Spleen (tissue), 7 donors: ENCODE results near the gene TLE4.

Source experiments
- CTCF ChIP-seq, 11 experiments: fragments of 200-600 bp in 7 of 11; fragments of 450-650 bp in 4 of 11; sonication (generic) in 4 of 11; IDR thresholded peaks in 8 of 11; conservative IDR thresholded peaks in 3 of 11; 1 replicate in 7 of 11; 2 replicates in 4 of 11; pipeline versions ENCODE4 v1.4.0 to v1.8.0; 2016 to 2021; ENCODE audit warnings: antibody characterized with exemption in 11 of 11, inconsistent platforms in 4 of 11, mild to moderate bottlenecking in 1 of 11
- POLR2A ChIP-seq, 3 donors: fragments of 450-650 bp; IDR thresholded peaks; one replicate each; pipeline ENCODE4 v1.5.1; 2017; ENCODE audit warnings: antibody characterized with exemption in 3 of 3, mild to moderate bottlenecking in 1 of 3
- donor health status: DM: no; HTN: no; CAD: no; lungs with moderate emphysema.
- donor health status: DM: no; HTN: no; CAD: no.
- donor health status: DM: no; HTN: no; CAD: no.

GRCh38 chr9:79691496-79691895 is 119.7 kb downstream of the TLE4 start:
- TF ChIP-seq CTCF (IDR thresholded peaks at IDR 0.05 in 8 of 11, conservative IDR thresholded peaks at IDR 0.05 in 3 of 11): no peak
- TF ChIP-seq POLR2A (IDR thresholded peaks at IDR 0.05): no peak
